Glomerular endothelial cell (primary cell): Measurements from ENCODE around the gene BPTF. TPM values are rescaled to one million over a fixed set of nuclear protein-coding genes. Genes with fewer than 3 reads are reported as not detected.
"Not testable (repeated sequence)": the region's sequence is repeated elsewhere in the genome, so short reads cannot be mapped to it uniquely, and the experiment has no call there.

Source experiments
- DNase-seq: peaks from one replicate; pipeline ENCODE4 v3.0.0-alpha.2; 2011; ENCODE audit warnings: low read depth, low spot score; ENCODE audit errors: extremely low read depth
- total RNA-seq: library from RNA; depleted of rRNA; stranded (reverse); fragments of >200 nt; gene quantifications from 2 replicates; pipeline ENCODE4 v1.2.3, GENCODE V29; 2015

Gene BPTF
- total RNA-seq, 1 donor from 2014 or later: 63.8 TPM

- no peak for DNase-seq
These were observed 134.2 kb downstream of the BPTF start for GRCh38 chr17:67959510-67959909.

GRCh38 chr17:67960276-67960675 is 135.0 kb downstream of the BPTF start:
- DNase-seq: not testable (repeated sequence)

- DNase-seq: not testable (repeated sequence)
These were observed 136.9 kb downstream of the BPTF start for GRCh38 chr17:67962156-67962555.

- peak; percentile 51 for DNase-seq
These were observed 137.9 kb downstream of the BPTF start for GRCh38 chr17:67963145-67963572.

- DNase-seq: no peak
These were observed 145.5 kb downstream of the BPTF start for GRCh38 chr17:67970783-67971182.

- no peak for DNase-seq
These were observed 148.9 kb downstream of the BPTF start for GRCh38 chr17:67974185-67974584.

GRCh38 chr17:67974598-67975066 is 149.3 kb downstream of the BPTF start:
- no peak for DNase-seq

- not testable (repeated sequence) for DNase-seq
These were observed 151.0 kb downstream of the BPTF start for GRCh38 chr17:67976306-67976705.

- no peak for DNase-seq
These were observed 155.2 kb downstream of the BPTF start for GRCh38 chr17:67980456-67980855.

- DNase-seq: not testable (repeated sequence)
These were observed 155.6 kb downstream of the BPTF start for GRCh38 chr17:67980883-67981282.

- DNase-seq: no peak
These were observed 156.8 kb downstream of the BPTF start for GRCh38 chr17:67982034-67982640.

GRCh38 chr17:67982686-67983382 is 157.5 kb downstream of the BPTF start:
- no peak for DNase-seq

GRCh38 chr17:67983383-67983688 is 158.0 kb downstream of the BPTF start:
- no peak for DNase-seq

- no peak for DNase-seq
These were observed 165.6 kb downstream of the BPTF start for GRCh38 chr17:67990909-67991308.

GRCh38 chr17:67992548-67993152 is 167.3 kb downstream of the BPTF start:
- DNase-seq: no peak

GRCh38 chr17:67993153-67993997 is 168.1 kb downstream of the BPTF start:
- no peak for DNase-seq

GRCh38 chr17:67993998-67994361 is 168.7 kb downstream of the BPTF start:
- DNase-seq: no peak

GRCh38 chr17:67994817-67995569 is 169.7 kb downstream of the BPTF start:
- peak; percentile 73 for DNase-seq

- DNase-seq: no peak
These were observed 170.4 kb downstream of the BPTF start for GRCh38 chr17:67995570-67996263.
